Ishikawa (cell line): ENCODE data around the gene HBZ.

Experiments
- CEBPB ChIP-seq: IDR thresholded peaks from 2 replicates; pipeline ENCODE4 v1.6.1; 2012
- CREB1 ChIP-seq: IDR thresholded peaks from 2 replicates; pipeline ENCODE4 v1.6.1; 2012; ENCODE audit warnings: low read depth
- EGR1 ChIP-seq: IDR thresholded peaks from 2 replicates; pipeline ENCODE4 v1.6.1; 2012
- EP300 ChIP-seq: IDR thresholded peaks from 2 replicates; pipeline ENCODE4 v1.6.1; 2012; ENCODE audit warnings: borderline replicate concordance
- FOXM1 ChIP-seq: IDR thresholded peaks from 2 replicates; pipeline ENCODE4 v1.6.1; 2012; ENCODE audit warnings: low read depth, borderline replicate concordance
- NFIC ChIP-seq: IDR thresholded peaks from 2 replicates; pipeline ENCODE4 v1.6.1; 2012
- RAD21 ChIP-seq: IDR thresholded peaks from 2 replicates; pipeline ENCODE4 v1.6.1; 2012; ENCODE audit warnings: low read depth
- REST ChIP-seq: IDR thresholded peaks from 2 replicates; pipeline ENCODE4 v1.6.1; 2012; ENCODE audit warnings: low read depth, mild to moderate bottlenecking
- TAF1 ChIP-seq: IDR thresholded peaks from 2 replicates; pipeline ENCODE4 v1.6.1; 2012; ENCODE audit warnings: low read depth, mild to moderate bottlenecking
- TCF12 ChIP-seq: IDR thresholded peaks from 2 replicates; pipeline ENCODE4 v1.6.1; 2012; ENCODE audit warnings: low read depth
- TEAD4 ChIP-seq: IDR thresholded peaks from 2 replicates; pipeline ENCODE4 v1.6.1; 2012
- USF1 ChIP-seq: IDR thresholded peaks from 2 replicates; pipeline ENCODE4 v1.6.1; 2012
- YY1 ChIP-seq: IDR thresholded peaks from 2 replicates; pipeline ENCODE4 v1.6.1; 2012; ENCODE audit warnings: low read depth
- ZBTB7A ChIP-seq: IDR thresholded peaks from 2 replicates; pipeline ENCODE4 v1.6.1; 2012; ENCODE audit warnings: low read depth
- TF ChIP-seq, protein P1 (sequence below): IDR thresholded peaks from 2 replicates; pipeline ENCODE4 v1.6.1; 2012

Gene HBZ

GRCh38 chr16:120756-121155, 31.7 kb upstream of the HBZ start:
- TF ChIP-seq FOXM1, result no peak

DNA sequence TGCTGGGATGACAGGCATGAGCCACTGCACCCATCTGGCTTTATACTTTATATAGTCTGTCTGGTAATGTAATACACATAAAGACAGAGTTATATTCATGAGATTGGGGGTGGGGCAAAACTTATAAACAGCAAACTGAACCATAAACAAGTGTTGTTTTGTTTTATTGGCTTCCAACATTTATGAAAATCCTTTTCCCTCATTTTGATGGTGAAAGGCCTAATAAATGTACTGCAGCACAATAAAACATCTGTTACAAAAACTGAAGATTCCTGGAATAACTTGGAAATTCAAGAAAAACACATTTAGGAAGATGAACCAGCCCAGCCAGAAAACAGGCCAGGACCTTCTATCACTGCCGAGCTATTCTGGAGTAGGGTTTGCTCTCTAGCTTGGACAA, 30.1 kb upstream of the HBZ start:
- TF ChIP-seq ZBTB7A (no peak), TAF1 (no peak), TEAD4 (no peak), USF1 (no peak), TCF12 (no peak), NFIC (no peak), FOXM1 (no peak), REST (no peak), EP300 (no peak), CREB1 (no peak)

GRCh38 chr16:125011-125410, 27.4 kb upstream of the HBZ start:
- TF ChIP-seq FOXM1 (no peak), NFIC (no peak), CREB1 (no peak), EGR1 (no peak)

GRCh38 chr16:129075-129474, 23.4 kb upstream of the HBZ start:
- no peak for TF ChIP-seq TEAD4
- TF ChIP-seq USF1, result no peak
- no peak for TF ChIP-seq ZBTB7A
- no peak for TF ChIP-seq TCF12
- no peak for TF ChIP-seq EP300

DNA sequence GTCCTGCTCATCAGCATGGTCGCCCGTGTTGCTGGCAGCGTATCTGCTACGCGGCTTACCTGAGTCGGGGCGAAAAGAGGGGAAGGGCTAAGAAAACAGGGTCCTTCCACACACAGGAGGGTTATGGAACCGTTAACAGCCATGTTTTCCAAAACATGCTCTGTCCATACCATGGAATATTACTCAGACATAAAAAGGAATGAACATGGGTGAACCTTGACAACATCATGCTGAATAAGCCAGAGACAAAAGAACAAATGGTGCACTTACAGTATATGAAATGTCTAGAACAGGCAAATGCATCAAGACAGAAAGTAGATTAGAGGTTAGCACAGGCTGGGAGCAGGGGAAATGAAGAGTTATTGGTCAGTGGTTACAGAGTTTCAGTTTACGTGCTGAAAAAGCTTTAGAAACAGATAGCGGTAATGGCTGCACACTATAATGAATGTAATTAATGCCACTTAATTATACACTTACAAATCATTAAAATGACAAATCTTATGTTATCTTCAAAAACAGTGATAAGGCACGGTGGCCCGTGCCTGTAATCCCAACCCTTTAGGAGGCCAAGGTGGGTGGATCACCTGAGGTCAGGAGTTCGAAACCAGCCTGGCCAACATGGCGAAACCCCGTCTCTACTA, 21.8 kb upstream of the HBZ start:
- no peak for TF ChIP-seq ZBTB7A
- no peak for TF ChIP-seq CEBPB
- TF ChIP-seq NFIC, result no peak
- TF ChIP-seq FOXM1, result no peak
- TF ChIP-seq REST, result no peak
- no peak for TF ChIP-seq EGR1
- TF ChIP-seq YY1, result no peak
- no peak for TF ChIP-seq CREB1
- no peak for TF ChIP-seq RAD21
- TF ChIP-seq, protein P1, sequence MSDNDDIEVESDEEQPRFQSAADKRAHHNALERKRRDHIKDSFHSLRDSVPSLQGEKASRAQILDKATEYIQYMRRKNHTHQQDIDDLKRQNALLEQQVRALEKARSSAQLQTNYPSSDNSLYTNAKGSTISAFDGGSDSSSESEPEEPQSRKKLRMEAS, result no peak
- no peak for TF ChIP-seq TCF12
- TF ChIP-seq TEAD4, result no peak

DNA sequence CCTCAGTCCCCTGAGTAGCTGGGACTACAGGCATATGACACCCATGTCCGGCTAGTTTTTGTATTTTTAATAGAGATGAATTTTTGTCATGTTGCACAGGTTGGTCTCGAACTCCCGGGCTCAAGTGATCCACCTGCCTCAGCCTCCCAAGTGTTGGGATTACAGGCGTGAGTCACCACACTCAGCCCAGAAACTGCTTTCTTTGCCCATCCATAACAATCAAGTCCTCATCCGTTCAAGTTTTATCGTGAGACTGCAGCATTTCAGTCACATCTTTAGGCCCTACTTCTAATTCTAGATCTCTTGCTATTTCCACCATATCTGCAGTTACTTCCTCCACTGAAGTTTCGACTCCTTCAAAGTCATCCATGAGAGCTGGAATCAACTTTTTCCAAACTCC, 20.3 kb upstream of the HBZ start:
- TF ChIP-seq TCF12 (no peak), TAF1 (no peak), NFIC (no peak), CEBPB (no peak), ZBTB7A (no peak)

DNA sequence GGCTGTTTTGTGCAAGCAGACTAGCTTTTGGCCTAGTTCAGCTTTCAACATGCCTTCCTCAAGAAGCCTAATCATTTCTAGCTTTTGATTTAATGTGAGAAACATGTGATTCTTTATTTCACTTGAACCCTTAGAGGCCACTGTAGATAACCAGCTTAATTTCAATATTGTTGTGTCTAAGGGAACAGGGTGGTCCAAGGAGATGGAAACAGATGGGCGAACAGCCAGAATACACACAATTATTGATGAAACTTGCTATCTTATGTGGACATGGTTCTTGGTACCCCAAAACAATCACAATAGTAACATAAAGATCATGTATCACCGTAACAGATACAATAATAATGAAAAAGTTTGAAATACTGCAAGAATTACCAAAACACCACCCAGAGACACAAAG, 18.7 kb upstream of the HBZ start:
- TF ChIP-seq TAF1 (no peak), CEBPB (no peak), TEAD4 (no peak), CREB1 (no peak), USF1 (no peak), NFIC (no peak), FOXM1 (no peak)
